GM18951 (cell line): ENCODE measurements around the gene KRT76.
"Not testable (repeated sequence)": the region's sequence is repeated elsewhere in the genome, so short reads cannot be mapped to it uniquely, and the experiment has no call there.

Experiments used
- POLR2A ChIP-seq: IDR thresholded peaks from 4 replicates; pipeline ENCODE4 v1.6.1; 2011; ENCODE audit warnings: mild to moderate bottlenecking; ENCODE audit not compliant: insufficient read length, insufficient read depth; ENCODE audit errors: extremely low read depth
- in situ Hi-C: fragments of 300-500 bp; cut with MboI; formaldehyde crosslinking; loops from one replicate; pipeline ENCODE4 v1.12.0; 2022; ENCODE audit warnings: low sequenced_read_pairs, mixed read lengths, inconsistent platforms; ENCODE audit not compliant: unreplicated experiment

KRT76 gene

GRCh38 chr12:52763036-52763659, 14.0 kb downstream of the KRT76 start:
- in situ Hi-C loops = no loop called here
- no peak for TF ChIP-seq POLR2A

GRCh38 chr12:52761802-52762201, 15.3 kb downstream of the KRT76 start:
- in situ Hi-C loops = no loop called here
- no peak for TF ChIP-seq POLR2A

GRCh38 chr12:52761218-52761617, 15.9 kb downstream of the KRT76 start:
- in situ Hi-C loops = not testable (repeated sequence)

GRCh38 chr12:52760623-52761022, 16.5 kb downstream of the KRT76 start:
- in situ Hi-C loops = no loop called here
- TF ChIP-seq POLR2A = no peak

- no peak for TF ChIP-seq POLR2A
- in situ Hi-C loops = no loop called here
Observed at GRCh38 chr12:52759695-52760094, 17.4 kb downstream of the KRT76 start.

GRCh38 chr12:52759218-52759617, 17.9 kb downstream of the KRT76 start:
- in situ Hi-C loops = no loop called here
- TF ChIP-seq POLR2A = no peak

GRCh38 chr12:52757449-52758176, 19.5 kb downstream of the KRT76 start:
- no peak for TF ChIP-seq POLR2A
- in situ Hi-C loops = no loop called here

GRCh38 chr12:52756281-52756960, 20.7 kb downstream of the KRT76 start:
- in situ Hi-C loops = no loop called here
- TF ChIP-seq POLR2A = no peak

- in situ Hi-C loops = no loop called here
- no peak for TF ChIP-seq POLR2A
Observed at GRCh38 chr12:52755533-52755932, 21.6 kb downstream of the KRT76 start.

- no peak for TF ChIP-seq POLR2A
Observed at GRCh38 chr12:52754135-52754534, 23.0 kb downstream of the KRT76 start.

GRCh38 chr12:52753283-52753682, 23.9 kb downstream of the KRT76 start:
- no peak for TF ChIP-seq POLR2A
- in situ Hi-C loops = no loop called here

More at GRCh38 chr12:52754135-52754534, 23.0 kb downstream of the KRT76 start:
- in situ Hi-C loops = no loop called here

- in situ Hi-C loops = no loop called here
- no peak for TF ChIP-seq POLR2A
Observed at GRCh38 chr12:52752516-52752915, 24.6 kb downstream of the KRT76 start.

GRCh38 chr12:52751795-52752194, 25.4 kb downstream of the KRT76 start:
- TF ChIP-seq POLR2A = no peak
- in situ Hi-C loops = no loop called here

GRCh38 chr12:52750532-52750931, 26.6 kb downstream of the KRT76 start:
- in situ Hi-C loops = not testable (repeated sequence)

- no peak for TF ChIP-seq POLR2A
- in situ Hi-C loops = no loop called here
Observed at GRCh38 chr12:52749827-52750226, 27.3 kb downstream of the KRT76 start.
